Transverse colon (tissue), 3 donors: Measurements from ENCODE around the gene SLIT3.

ENCODE experiments used
- CTCF ChIP-seq, 5 experiments: fragments of 200-600 bp in 3 of 5; fragments of 450-650 bp in 2 of 5; sonication (generic) in 3 of 5; IDR thresholded peaks; 1 replicate in 2 of 5; 2 replicates in 3 of 5; pipeline ENCODE4 v1.5.1; 2016 to 2017; ENCODE audit warnings: antibody characterized with exemption in 5 of 5, inconsistent platforms in 3 of 5, mild to moderate bottlenecking in 2 of 5, moderate library complexity in 1 of 5
- EP300 ChIP-seq: sonication (generic); formaldehyde crosslinking; IDR thresholded peaks from one replicate; pipeline ENCODE4 v1.6.1; 2017; ENCODE audit warnings: antibody characterized with exemption, low read depth
- POLR2A ChIP-seq: fragments of 450-650 bp; IDR thresholded peaks from one replicate; pipeline ENCODE4 v1.6.1; 2016; ENCODE audit warnings: antibody characterized with exemption, mild to moderate bottlenecking, moderate library complexity

- TF ChIP-seq CTCF (IDR thresholded peaks at IDR 0.05): no peak
- no peak for TF ChIP-seq EP300
- no peak for TF ChIP-seq POLR2A
Observed at GRCh38 chr5:168833383-168833782, 467.6 kb downstream of the SLIT3 start.
